ENCODE results near the gene MARCHF10.
"Not testable (repeated sequence)": the region's sequence is repeated elsewhere in the genome, so short reads cannot be mapped to it uniquely, and the experiment has no call there.

Gene MARCHF10, protein sequence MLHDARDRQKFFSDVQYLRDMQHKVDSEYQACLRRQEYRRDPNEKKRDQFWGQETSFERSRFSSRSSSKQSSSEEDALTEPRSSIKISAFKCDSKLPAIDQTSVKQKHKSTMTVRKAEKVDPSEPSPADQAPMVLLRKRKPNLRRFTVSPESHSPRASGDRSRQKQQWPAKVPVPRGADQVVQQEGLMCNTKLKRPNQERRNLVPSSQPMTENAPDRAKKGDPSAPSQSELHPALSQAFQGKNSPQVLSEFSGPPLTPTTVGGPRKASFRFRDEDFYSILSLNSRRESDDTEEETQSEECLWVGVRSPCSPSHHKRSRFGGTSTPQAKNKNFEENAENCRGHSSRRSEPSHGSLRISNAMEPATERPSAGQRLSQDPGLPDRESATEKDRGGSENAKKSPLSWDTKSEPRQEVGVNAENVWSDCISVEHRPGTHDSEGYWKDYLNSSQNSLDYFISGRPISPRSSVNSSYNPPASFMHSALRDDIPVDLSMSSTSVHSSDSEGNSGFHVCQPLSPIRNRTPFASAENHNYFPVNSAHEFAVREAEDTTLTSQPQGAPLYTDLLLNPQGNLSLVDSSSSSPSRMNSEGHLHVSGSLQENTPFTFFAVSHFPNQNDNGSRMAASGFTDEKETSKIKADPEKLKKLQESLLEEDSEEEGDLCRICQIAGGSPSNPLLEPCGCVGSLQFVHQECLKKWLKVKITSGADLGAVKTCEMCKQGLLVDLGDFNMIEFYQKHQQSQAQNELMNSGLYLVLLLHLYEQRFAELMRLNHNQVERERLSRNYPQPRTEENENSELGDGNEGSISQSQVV

GRCh38 chr17:62807812-62808575 is at the start of gene MARCHF10:
TSS of gene MARCHF10 (minus strand) at chr17:62808314. CDS start at chr17:62801735, 6,579 bp downstream.
- no peaks in the 10 kb centered on the region for H3K27me3 ChIP-seq (ENCODE audit: low read depth, low read length)
- H3K27ac ChIP-seq (ENCODE audit: low read length): no peak within 1 kb of the TSS
- H3K4me1 ChIP-seq (ENCODE audit: control insufficient read depth in 1 of 2, insufficient read depth in 2 of 2, low read length in 2 of 2): no peaks in the 10 kb centered on the region
- H3K9me3 ChIP-seq (ENCODE audit: control insufficient read depth in 1 of 2, low read length in 2 of 2): no peaks in the 10 kb centered on the region
- no peaks in the 10 kb centered on the region for H3K36me3 ChIP-seq (ENCODE audit: control insufficient read depth in 1 of 2, insufficient read depth in 2 of 2, low read length in 2 of 2)
- H3K4me3 ChIP-seq (ENCODE audit: low read depth in 1 of 2, low read length in 2 of 2): peak within 1 kb of the TSS in 1 of 2 donors; percentile 40

DNA sequence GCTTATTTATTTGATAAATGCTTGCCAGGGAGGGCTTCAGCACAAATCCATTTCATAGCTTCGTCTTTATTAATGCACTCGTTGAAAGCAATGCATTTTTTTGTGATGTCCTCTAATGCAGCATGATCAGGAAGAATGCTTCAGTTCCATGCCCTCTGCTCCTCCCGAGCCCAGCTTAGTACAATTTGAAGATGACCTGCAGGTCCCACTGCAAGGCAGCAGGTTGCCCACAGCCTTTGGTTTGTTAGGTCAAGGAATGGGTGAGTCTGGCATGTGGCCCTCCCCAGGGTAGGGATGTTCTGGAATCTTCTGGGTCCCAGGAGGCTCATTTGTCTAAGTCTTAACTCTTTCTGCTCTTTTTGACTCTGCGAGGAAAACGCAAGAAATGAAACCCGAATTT is 49.4 kb upstream of the MARCHF10 start:
- no peaks in the 10 kb centered on the region for H3K9me3 ChIP-seq (ENCODE audit: control insufficient read depth in 1 of 2, low read length in 2 of 2)
- H3K4me1 ChIP-seq (ENCODE audit: control insufficient read depth in 1 of 2, insufficient read depth in 2 of 2, low read length in 2 of 2): no peaks in the 10 kb centered on the region
- H3K36me3 ChIP-seq (ENCODE audit: control insufficient read depth in 1 of 2, insufficient read depth in 2 of 2, low read length in 2 of 2): no peaks in the 10 kb centered on the region
- no peak overlapping the region for H3K27ac ChIP-seq (ENCODE audit: low read length)
- no peaks in the 10 kb centered on the region for H3K27me3 ChIP-seq (ENCODE audit: low read depth, low read length)
- H3K4me3 ChIP-seq (ENCODE audit: low read depth in 1 of 2, low read length in 2 of 2): no peak overlapping the region

DNA sequence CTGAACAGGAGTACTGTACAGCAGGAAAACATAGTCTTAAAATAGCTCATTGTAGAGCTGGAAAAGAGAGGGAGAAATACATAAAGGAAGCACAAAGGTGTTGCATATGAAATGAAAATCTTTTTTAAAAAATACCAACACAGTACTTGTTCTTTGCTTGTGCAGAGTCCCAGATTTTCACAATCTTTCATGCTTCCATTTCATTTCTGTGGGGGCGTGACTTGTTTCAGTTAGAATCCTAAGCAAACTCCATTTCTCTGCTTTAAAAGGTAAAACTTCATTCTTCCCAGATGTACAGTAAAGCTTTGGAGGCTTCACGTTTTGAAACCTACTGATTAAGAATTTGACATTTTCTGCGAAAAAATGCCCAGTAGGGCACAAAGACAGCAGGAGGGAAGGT is 48.5 kb upstream of the MARCHF10 start:
- no peaks in the 10 kb centered on the region for H3K36me3 ChIP-seq (ENCODE audit: control insufficient read depth in 1 of 2, insufficient read depth in 2 of 2, low read length in 2 of 2)
- no peaks in the 10 kb centered on the region for H3K4me1 ChIP-seq (ENCODE audit: control insufficient read depth in 1 of 2, insufficient read depth in 2 of 2, low read length in 2 of 2)
- H3K27me3 ChIP-seq (ENCODE audit: low read depth, low read length): no peaks in the 10 kb centered on the region
- H3K4me3 ChIP-seq (ENCODE audit: low read depth in 1 of 2, low read length in 2 of 2): no peak overlapping the region
- no peak overlapping the region for H3K27ac ChIP-seq (ENCODE audit: low read length)
- no peaks in the 10 kb centered on the region for H3K9me3 ChIP-seq (ENCODE audit: control insufficient read depth in 1 of 2, low read length in 2 of 2)

GRCh38 chr17:62855156-62855555 is 47.0 kb upstream of the MARCHF10 start:
- H3K36me3 ChIP-seq (ENCODE audit: control insufficient read depth in 1 of 2, insufficient read depth in 2 of 2, low read length in 2 of 2): no peaks in the 10 kb centered on the region
- H3K27me3 ChIP-seq (ENCODE audit: low read depth, low read length): no peaks in the 10 kb centered on the region
- no peaks in the 10 kb centered on the region for H3K9me3 ChIP-seq (ENCODE audit: control insufficient read depth in 1 of 2, low read length in 2 of 2)
- no peak overlapping the region for H3K27ac ChIP-seq (ENCODE audit: low read length)
- H3K4me1 ChIP-seq (ENCODE audit: control insufficient read depth in 1 of 2, insufficient read depth in 2 of 2, low read length in 2 of 2): no peaks in the 10 kb centered on the region
- no peak overlapping the region for H3K4me3 ChIP-seq (ENCODE audit: low read depth in 1 of 2, low read length in 2 of 2)

DNA sequence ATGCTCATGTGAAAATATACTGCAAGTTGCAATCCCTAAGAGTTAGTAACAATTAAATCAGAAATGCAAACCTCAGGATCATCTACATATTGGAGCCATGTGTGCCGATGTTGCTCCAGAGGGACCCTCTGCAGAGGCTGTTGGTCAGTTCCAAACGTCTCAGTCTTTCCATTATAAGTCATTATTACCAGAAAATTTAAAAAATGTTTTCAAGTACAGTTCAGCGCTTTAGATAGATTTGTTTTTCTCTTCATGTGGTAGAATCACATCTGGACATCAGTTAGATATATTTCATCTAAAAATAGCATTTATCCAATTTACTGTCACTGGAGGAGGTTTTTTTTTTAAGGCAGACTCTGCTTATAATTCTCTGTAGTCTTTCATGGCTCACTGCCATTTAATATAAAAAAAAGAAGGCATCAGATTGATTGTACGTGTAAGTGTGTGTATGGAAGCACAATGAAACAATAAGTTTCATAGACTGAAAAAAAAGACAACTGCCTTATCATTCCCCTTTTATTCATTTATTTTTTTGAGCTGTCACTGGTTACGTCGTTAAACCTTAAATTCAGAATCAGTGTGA is 46.1 kb upstream of the MARCHF10 start:
- Histone ChIP-seq H3K4me3 (ENCODE audit: low read depth in 1 of 2, low read length in 2 of 2) (no peak overlapping the region), H3K4me1 (ENCODE audit: control insufficient read depth in 1 of 2, insufficient read depth in 2 of 2, low read length in 2 of 2) (no peaks in the 10 kb centered on the region), H3K36me3 (ENCODE audit: control insufficient read depth in 1 of 2, insufficient read depth in 2 of 2, low read length in 2 of 2) (no peaks in the 10 kb centered on the region), H3K9me3 (ENCODE audit: control insufficient read depth in 1 of 2, low read length in 2 of 2) (no peaks in the 10 kb centered on the region), H3K27me3 (ENCODE audit: low read depth, low read length) (no peaks in the 10 kb centered on the region), H3K27ac (ENCODE audit: low read length) (no peak overlapping the region)

DNA sequence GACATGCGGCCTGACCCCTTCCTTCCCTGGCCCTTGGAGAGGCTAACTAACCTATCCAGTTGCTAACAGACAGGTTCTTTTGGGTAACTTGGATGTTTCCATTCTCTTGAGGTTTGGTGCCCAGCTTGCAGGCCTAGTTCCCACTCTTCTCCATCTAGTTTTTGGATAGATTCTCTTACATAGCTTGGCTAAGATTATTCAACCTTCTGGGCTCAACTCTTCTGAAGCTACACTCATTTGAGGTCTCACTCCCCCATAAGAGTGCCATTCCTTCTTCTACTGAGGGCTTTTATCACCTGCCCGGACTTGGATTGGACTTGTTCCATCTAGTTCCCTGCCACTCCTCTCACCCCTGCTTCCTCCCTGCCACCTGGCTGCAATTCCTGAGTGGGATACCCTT is 44.1 kb upstream of the MARCHF10 start:
- no peaks in the 10 kb centered on the region for H3K4me1 ChIP-seq (ENCODE audit: control insufficient read depth in 1 of 2, insufficient read depth in 2 of 2, low read length in 2 of 2)
- H3K4me3 ChIP-seq (ENCODE audit: low read depth in 1 of 2, low read length in 2 of 2): no peak overlapping the region
- no peaks in the 10 kb centered on the region for H3K36me3 ChIP-seq (ENCODE audit: control insufficient read depth in 1 of 2, insufficient read depth in 2 of 2, low read length in 2 of 2)
- H3K27ac ChIP-seq (ENCODE audit: low read length): no peak overlapping the region
- no peaks in the 10 kb centered on the region for H3K9me3 ChIP-seq (ENCODE audit: control insufficient read depth in 1 of 2, low read length in 2 of 2)
- H3K27me3 ChIP-seq (ENCODE audit: low read depth, low read length): no peaks in the 10 kb centered on the region

- not testable (repeated sequence) for H3K36me3 ChIP-seq (ENCODE audit: control insufficient read depth in 1 of 2, insufficient read depth in 2 of 2, low read length in 2 of 2); H3K9me3 ChIP-seq (ENCODE audit: control insufficient read depth in 1 of 2, low read length in 2 of 2); H3K4me3 ChIP-seq (ENCODE audit: low read depth in 1 of 2, low read length in 2 of 2); H3K27me3 ChIP-seq (ENCODE audit: low read depth, low read length); H3K27ac ChIP-seq (ENCODE audit: low read length); H3K4me1 ChIP-seq (ENCODE audit: control insufficient read depth in 1 of 2, insufficient read depth in 2 of 2, low read length in 2 of 2)
Observed at GRCh38 chr17:62849591-62850415, 41.7 kb upstream of the MARCHF10 start.

DNA sequence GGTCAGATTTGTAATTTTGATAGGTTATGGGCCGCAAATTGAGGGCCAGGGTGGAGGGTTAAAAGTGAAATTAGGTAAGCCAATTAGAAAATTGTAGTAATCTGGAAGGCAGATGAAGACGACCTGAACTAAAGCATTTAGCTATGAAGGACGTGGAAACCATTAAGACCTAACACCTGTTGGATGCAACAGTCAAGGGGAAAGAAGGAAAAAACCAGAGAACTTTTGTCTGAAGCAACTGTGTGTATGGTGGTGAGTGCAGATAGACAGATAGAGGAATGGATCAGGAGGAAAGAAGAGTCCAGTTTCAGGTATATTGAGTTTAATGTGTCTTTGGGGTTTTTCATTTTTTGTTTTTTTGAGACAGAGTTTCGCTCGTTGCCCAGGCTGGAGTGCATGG is 40.2 kb upstream of the MARCHF10 start:
- Histone ChIP-seq H3K4me3 (ENCODE audit: low read depth in 1 of 2, low read length in 2 of 2) (no peak overlapping the region), H3K27me3 (ENCODE audit: low read depth, low read length) (no peaks in the 10 kb centered on the region), H3K9me3 (ENCODE audit: control insufficient read depth in 1 of 2, low read length in 2 of 2) (no peaks in the 10 kb centered on the region), H3K27ac (ENCODE audit: low read length) (no peak overlapping the region), H3K4me1 (ENCODE audit: control insufficient read depth in 1 of 2, insufficient read depth in 2 of 2, low read length in 2 of 2) (no peaks in the 10 kb centered on the region), H3K36me3 (ENCODE audit: control insufficient read depth in 1 of 2, insufficient read depth in 2 of 2, low read length in 2 of 2) (no peaks in the 10 kb centered on the region)

DNA sequence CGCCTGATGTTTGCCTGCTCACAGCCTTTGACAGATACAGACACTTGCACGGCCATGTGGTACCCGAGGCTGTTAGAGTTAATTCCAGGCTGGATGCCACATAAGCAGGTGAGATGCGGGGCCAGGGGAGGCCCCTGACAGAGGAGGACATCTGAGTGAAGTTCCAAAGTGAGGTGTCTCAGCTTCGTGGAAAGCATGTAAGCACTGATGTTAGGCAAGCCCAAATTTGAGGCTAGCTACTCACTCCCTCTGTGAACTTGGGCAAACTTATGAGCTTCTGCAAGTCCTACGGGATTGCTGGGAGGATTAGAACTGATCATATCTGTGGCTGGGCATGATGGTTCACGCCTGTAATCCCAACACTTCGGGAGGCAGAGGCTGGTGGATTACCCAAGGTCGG is 39.3 kb upstream of the MARCHF10 start:
- H3K36me3 ChIP-seq (ENCODE audit: control insufficient read depth in 1 of 2, insufficient read depth in 2 of 2, low read length in 2 of 2): no peaks in the 10 kb centered on the region
- H3K4me3 ChIP-seq (ENCODE audit: low read depth in 1 of 2, low read length in 2 of 2): no peak overlapping the region
- no peaks in the 10 kb centered on the region for H3K4me1 ChIP-seq (ENCODE audit: control insufficient read depth in 1 of 2, insufficient read depth in 2 of 2, low read length in 2 of 2)
- no peaks in the 10 kb centered on the region for H3K9me3 ChIP-seq (ENCODE audit: control insufficient read depth in 1 of 2, low read length in 2 of 2)
- H3K27me3 ChIP-seq (ENCODE audit: low read depth, low read length): no peaks in the 10 kb centered on the region
- no peak overlapping the region for H3K27ac ChIP-seq (ENCODE audit: low read length)

DNA sequence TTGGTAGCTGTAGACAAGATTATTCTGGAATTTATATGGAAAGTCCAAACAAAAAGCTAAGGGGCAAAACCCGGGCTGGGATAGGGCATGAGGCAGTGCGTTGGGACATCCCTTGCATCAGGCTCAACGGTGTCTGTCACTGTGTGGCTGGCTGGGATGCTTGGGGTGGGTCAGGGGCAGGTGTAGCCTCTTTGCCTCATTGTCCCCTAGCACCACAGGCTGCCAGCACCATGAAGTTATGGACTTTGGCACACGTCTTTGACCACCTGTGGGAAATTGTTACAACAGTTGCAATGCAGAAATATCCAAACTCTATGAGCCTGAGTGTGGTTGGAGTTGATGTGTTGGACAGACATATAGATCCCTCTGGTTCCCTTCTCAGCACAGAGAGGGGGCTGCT is 32.8 kb upstream of the MARCHF10 start:
- Histone ChIP-seq H3K27ac (ENCODE audit: low read length) (no peak overlapping the region), H3K4me1 (ENCODE audit: control insufficient read depth in 1 of 2, insufficient read depth in 2 of 2, low read length in 2 of 2) (no peaks in the 10 kb centered on the region), H3K36me3 (ENCODE audit: control insufficient read depth in 1 of 2, insufficient read depth in 2 of 2, low read length in 2 of 2) (no peaks in the 10 kb centered on the region), H3K4me3 (ENCODE audit: low read depth in 1 of 2, low read length in 2 of 2) (no peak overlapping the region), H3K9me3 (ENCODE audit: control insufficient read depth in 1 of 2, low read length in 2 of 2) (peaks cover 0 to 3% of the 10 kb centered on the region in 2 donors), H3K27me3 (ENCODE audit: low read depth, low read length) (no peaks in the 10 kb centered on the region)

Data from muscle layer of duodenum (tissue), 2 donors.